SK-N-SH (cell line): Measurements from ENCODE around the gene ZGRF1. TPM values are rescaled to one million over a fixed set of nuclear protein-coding genes. Genes with fewer than 3 reads are reported as not detected.
"Not testable (repeated sequence)": the region's sequence is repeated elsewhere in the genome, so short reads cannot be mapped to it uniquely, and the experiment has no call there.

Experiments used
- CTCF ChIA-PET: fragments of 300-600, 350-600 bp; formaldehyde crosslinking; extraction: SDS; loops from one replicate; lab custom pipeline; 2021; lab: Yijun Ruan, JAX
- POLR2A ChIA-PET: fragments of 350-600 bp; sonication (Branson Sonifier 250); formaldehyde crosslinking; extraction: SDS; loops from one replicate; lab custom pipeline; 2020; ENCODE audit warnings: antibody characterized with exemption, inconsistent platforms; lab: Yijun Ruan, JAX
- DNase-seq: peaks from one replicate; pipeline ENCODE4 v3.0.0; 2012
- H2AFZ ChIP-seq: fragments of 200-600 bp; sonication (generic); 2 replicates; pipeline ENCODE4 v1.8.1; 2016; ENCODE audit warnings: antibody characterized with exemption, mild to moderate bottlenecking, low read depth
- H3F3A ChIP-seq: fragments of 200-600 bp; sonication (generic); replicated peaks from 2 replicates; pipeline ENCODE3; 2016; ENCODE audit warnings: antibody characterized with exemption, mild to moderate bottlenecking; ENCODE audit not compliant: insufficient read depth
- H3K27ac ChIP-seq, 2 experiments: fragments of 200-500 bp in 1 of 2; fragments of 200-600 bp in 1 of 2; sonication (Bioruptor generic) in 1 of 2; sonication (generic), shearing (Covaris generic) in 1 of 2; 2 replicates each; pipeline versions ENCODE4 v1.5.1 to v1.6.1; 2014 to 2016; ENCODE audit warnings: low read depth in 2 of 2, inconsistent platforms in 1 of 2, low read length in 1 of 2, mild to moderate bottlenecking in 1 of 2, mixed read lengths in 1 of 2
- H3K27me3 ChIP-seq: fragments of 200-600 bp; sonication (generic), shearing (Covaris generic); 2 replicates; pipeline ENCODE4 v1.6.1; 2016; ENCODE audit warnings: mixed run types; ENCODE audit not compliant: insufficient read depth
- H3K36me3 ChIP-seq, 2 experiments: fragments of 200-500 bp in 1 of 2; fragments of 200-600 bp in 1 of 2; sonication (Bioruptor generic) in 1 of 2; sonication (generic) in 1 of 2; replicated peaks in 1 of 2; 2 replicates each; pipeline versions ENCODE3 to v1.5.1; 2014 to 2016; ENCODE audit warnings: low read length in 1 of 2, mild to moderate bottlenecking in 1 of 2; ENCODE audit not compliant: insufficient read depth in 2 of 2, control insufficient read depth in 1 of 2
- H3K4me1 ChIP-seq, 2 experiments: fragments of 200-500 bp in 1 of 2; fragments of 200-600 bp in 1 of 2; sonication (Bioruptor generic) in 1 of 2; sonication (generic), shearing (Covaris generic) in 1 of 2; 2 replicates each; pipeline versions ENCODE4 v1.5.1 to v1.6.1; 2014 to 2016; ENCODE audit warnings: low read depth in 1 of 2, low read length in 1 of 2, mixed run types in 1 of 2; ENCODE audit not compliant: insufficient read depth in 2 of 2, control insufficient read depth in 1 of 2
- H3K4me2 ChIP-seq: fragments of 200-600 bp; sonication (generic), shearing (Covaris generic); 2 replicates; pipeline ENCODE4 v1.6.1; 2017; ENCODE audit warnings: mixed run types
- H3K4me3 ChIP-seq, 2 experiments: fragments of 200-500 bp in 1 of 2; fragments of 200-600 bp in 1 of 2; sonication (Bioruptor generic) in 1 of 2; sonication (generic), shearing (Covaris generic) in 1 of 2; 2 replicates each; pipeline versions ENCODE4 v1.5.1 to v1.8.1; 2014 to 2016; ENCODE audit warnings: low read depth in 2 of 2, inconsistent platforms in 1 of 2, low read length in 1 of 2, mild to moderate bottlenecking in 1 of 2, mixed read lengths in 1 of 2, moderate library complexity in 1 of 2
- H3K79me2 ChIP-seq: fragments of 200-600 bp; sonication (generic); 2 replicates; pipeline ENCODE4 v1.8.1; 2017; ENCODE audit warnings: mild to moderate bottlenecking; ENCODE audit not compliant: insufficient read depth
- H3K9ac ChIP-seq: fragments of 200-600 bp; sonication (generic); 2 replicates; pipeline ENCODE4 v1.6.1; 2017; ENCODE audit warnings: mixed run types
- H3K9me2 ChIP-seq: fragments of 200-600 bp; sonication (generic); 2 replicates; pipeline ENCODE4 v1.6.1; 2017; ENCODE audit warnings: mixed run types
- H3K9me3 ChIP-seq: fragments of 200-600 bp; sonication (generic); 2 replicates; pipeline ENCODE4 v1.6.1; 2017; ENCODE audit warnings: mixed run types, mild to moderate bottlenecking, moderate library complexity
- H4K20me1 ChIP-seq: fragments of 200-600 bp; sonication (generic); 2 replicates; pipeline ENCODE4 v1.6.1; 2017; ENCODE audit warnings: mild to moderate bottlenecking, mixed run types; ENCODE audit not compliant: insufficient read depth
- FOSL2 ChIP-seq: IDR thresholded peaks from 2 replicates; pipeline ENCODE4 v1.4.0; 2012; ENCODE audit warnings: low read depth, mild to moderate bottlenecking, moderate library complexity, borderline replicate concordance
- GATA2 ChIP-seq: sonication (generic); formaldehyde crosslinking; IDR thresholded peaks from 2 replicates; pipeline ENCODE4 v1.5.0; 2020; ENCODE audit warnings: mild to moderate bottlenecking, missing genetic modification reagents
- JUND ChIP-seq: IDR thresholded peaks from 2 replicates; pipeline ENCODE4 v1.4.0; 2012
- NFIC ChIP-seq: IDR thresholded peaks from 2 replicates; pipeline ENCODE4 v1.4.0; 2012; ENCODE audit warnings: borderline replicate concordance
- NRF1 ChIP-seq: IDR thresholded peaks from 2 replicates; pipeline ENCODE4 v1.6.1; 2012; ENCODE audit warnings: low read depth, mild to moderate bottlenecking, low read length
- RCOR1 ChIP-seq: fragments of 150-350 bp; IDR thresholded peaks from 2 replicates; pipeline ENCODE4 v1.6.1; 2017; ENCODE audit warnings: antibody characterized with exemption, low read length
- REST ChIP-seq: IDR thresholded peaks from 2 replicates; pipeline ENCODE4 v1.6.1; 2012; ENCODE audit warnings: mild to moderate bottlenecking, low read depth, low read length, moderate library complexity
- TCF12 ChIP-seq: IDR thresholded peaks from 2 replicates; pipeline ENCODE4 v1.4.0; 2012
- TEAD4 ChIP-seq: IDR thresholded peaks from 2 replicates; pipeline ENCODE4 v1.4.0; 2012; ENCODE audit warnings: mild to moderate bottlenecking, borderline replicate concordance; ENCODE audit not compliant: insufficient read depth
- WGBS: methylation state at CpG from one replicate; pipeline ENCODE4 v1.1.6; 2017; ENCODE audit warnings: low lambda C conversion rate; 5-methylcytosine and 5-hydroxymethylcytosine counted together
- polyA plus RNA-seq, 3 experiments: library from polyadenylated mRNA; depleted of rRNA; stranded (reverse); fragments of >200 nt; gene quantifications; 2 replicates each; pipeline ENCODE4 v1.2.3, GENCODE V29; 2012

ZGRF1 gene
- polyA plus RNA-seq, 1 of the 3 experiments (the other 2 are of a cell fraction), result 2.4 TPM

GRCh38 chr4:112626228-112626627 is 10.5 kb downstream of the ZGRF1 start:
- no peak for DNase-seq
- 84% methylated on average over 4 of the region's 4 CpGs for WGBS

GRCh38 chr4:112616984-112617383 is 19.7 kb downstream of the ZGRF1 start:
- ChIA-PET POLR2A (interaction anchor here (0.7 kb wide), 1 partner anchor 123 kb away, joined by 3 read pairs; no protein-coding TSS in a partner anchor), CTCF (interaction anchor here (0.5 to 1.1 kb wide), 4 partner anchors 16 to 295 kb away, joined by 3 to 6 read pairs (median 4); no protein-coding TSS in a partner anchor)
- no peaks in the 10 kb centered on the region for H3K9me2 ChIP-seq
- H2AFZ ChIP-seq, result no peak overlapping the region
- no peak for DNase-seq
- no peaks in the 10 kb centered on the region for H3F3A ChIP-seq
- no peaks in the 10 kb centered on the region for H4K20me1 ChIP-seq
- no peak overlapping the region for H3K4me2 ChIP-seq
- H3K27ac ChIP-seq, result no peak overlapping the region
- H3K36me3 ChIP-seq, result peaks cover 25% of the 10 kb centered on the region in 2 experiments
- no peaks in the 10 kb centered on the region for H3K4me1 ChIP-seq
- 93% methylated on average over 2 of the region's 2 CpGs for WGBS
- no peaks in the 10 kb centered on the region for H3K27me3 ChIP-seq
- no peak overlapping the region for H3K4me3 ChIP-seq
- no peak for TF ChIP-seq GATA2 (CRISPR knock-in tag)
- no peak overlapping the region for H3K9ac ChIP-seq
- H3K9me3 ChIP-seq, result no peaks in the 10 kb centered on the region
- H3K79me2 ChIP-seq, result no peaks in the 10 kb centered on the region

More at GRCh38 chr4:112626228-112626627, 10.5 kb downstream of the ZGRF1 start:
- TF ChIP-seq NRF1 (no peak), NFIC (no peak), RCOR1 (no peak), JUND (no peak), TEAD4 (no peak), TCF12 (no peak), FOSL2 (no peak), REST (no peak)
- no peaks in the 10 kb centered on the region for H3K4me1 ChIP-seq
- ChIA-PET CTCF (interaction anchor here (0.9 to 1.5 kb wide), 2 partner anchors 22 to 139 kb away, joined by 3 to 4 read pairs; no protein-coding TSS in a partner anchor), POLR2A (no interaction called here)
- peaks cover 2 to 15% of the 10 kb centered on the region in 2 experiments for H3K36me3 ChIP-seq
- no peak overlapping the region for H3K9ac ChIP-seq
- no peak overlapping the region for H3K4me3 ChIP-seq
- H3F3A ChIP-seq, result no peaks in the 10 kb centered on the region
- H3K9me3 ChIP-seq, result no peaks in the 10 kb centered on the region
- no peaks in the 10 kb centered on the region for H3K79me2 ChIP-seq
- H3K9me2 ChIP-seq, result no peaks in the 10 kb centered on the region
- H3K27ac ChIP-seq, result no peak overlapping the region
- H3K4me2 ChIP-seq, result no peak overlapping the region
- no peaks in the 10 kb centered on the region for H4K20me1 ChIP-seq
- H2AFZ ChIP-seq, result no peak overlapping the region
- no peaks in the 10 kb centered on the region for H3K27me3 ChIP-seq

- H3K4me2 ChIP-seq, H4K20me1 ChIP-seq, H3F3A ChIP-seq, POLR2A ChIA-PET, H3K36me3 ChIP-seq, H3K9me3 ChIP-seq, H3K4me3 ChIP-seq, H3K9ac ChIP-seq, DNase-seq, H3K27ac ChIP-seq, H3K4me1 ChIP-seq, H2AFZ ChIP-seq, H3K27me3 ChIP-seq, H3K9me2 ChIP-seq, H3K79me2 ChIP-seq: not testable (repeated sequence)
- 78% methylated on average over 2 of the region's 2 CpGs for WGBS
- CTCF ChIA-PET, result interaction anchor here (3.9 to 12.1 kb wide), 2 partner anchors 7 to 283 kb away, joined by 17 to 172 read pairs; no protein-coding TSS in a partner anchor
Measured at GRCh38 chr4:112612814-112613213, 23.9 kb downstream of the ZGRF1 start.
